SKM-1 treated with dmso at 0.1 percent for 144 hours (cell line): ENCODE measurements around the gene ZNF791.
"Not testable (repeated sequence)": the region's sequence is repeated elsewhere in the genome, so short reads cannot be mapped to it uniquely, and the experiment has no call there.

ENCODE experiments used
- DNase-seq: peaks from one replicate; lab custom pipeline; 2025; ENCODE audit not compliant: unreplicated experiment; lab: John Stamatoyannopoulos, UW

The ZNF791 gene

GRCh38 chr19:12628040-12629022 lies 17.6 kb downstream of the ZNF791 start:
- no peak for DNase-seq

DNA sequence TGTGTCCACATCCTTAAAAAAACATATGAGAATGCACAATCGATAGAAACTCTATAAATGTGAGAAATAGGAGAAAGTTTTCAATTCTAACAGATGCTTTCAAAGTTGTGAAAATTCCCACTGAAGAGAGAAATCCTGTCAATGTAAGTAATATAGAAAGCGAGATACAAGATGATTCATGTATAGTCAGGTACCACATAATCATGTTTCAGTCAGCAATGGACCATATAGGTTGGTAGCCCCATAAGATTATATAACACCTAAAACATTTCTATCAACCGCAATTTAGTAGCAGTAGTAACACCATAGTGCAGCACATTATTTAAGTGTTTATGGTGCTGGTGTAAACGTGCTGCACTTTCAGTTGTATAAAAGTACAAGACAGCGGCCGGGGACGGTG lies 18.5 kb downstream of the ZNF791 start:
- DNase-seq = no peak

GRCh38 chr19:12636631-12637030 lies 25.9 kb downstream of the ZNF791 start:
- DNase-seq = no peak

DNA sequence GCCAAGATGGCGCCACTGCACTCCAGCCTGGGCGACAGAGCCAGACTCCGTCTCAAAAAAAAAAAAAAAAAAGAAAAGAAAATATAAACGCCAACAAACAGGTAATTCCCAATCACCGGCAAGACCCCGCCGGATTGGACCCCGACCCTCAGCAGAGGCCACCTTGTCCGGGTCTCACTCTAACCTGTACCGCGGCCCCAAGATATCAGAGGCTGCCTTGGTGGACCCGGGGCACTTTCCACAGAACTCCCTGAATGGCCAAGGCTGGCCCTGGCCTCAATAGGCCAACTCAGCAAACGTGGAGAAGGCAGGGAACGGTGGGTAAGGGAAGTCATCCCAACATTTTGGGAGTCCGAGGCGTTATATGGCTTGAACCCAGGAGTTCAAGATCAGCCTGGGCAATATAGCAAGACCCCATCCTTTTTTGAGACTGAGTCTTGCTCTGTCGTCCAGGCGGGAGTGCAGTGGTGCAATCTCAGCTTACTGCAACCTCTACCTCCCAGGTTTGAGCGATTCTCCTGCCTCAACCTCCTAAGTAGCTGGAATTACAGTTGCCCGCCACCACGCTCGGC lies 28.0 kb downstream of the ZNF791 start:
- DNase-seq = no peak

DNA sequence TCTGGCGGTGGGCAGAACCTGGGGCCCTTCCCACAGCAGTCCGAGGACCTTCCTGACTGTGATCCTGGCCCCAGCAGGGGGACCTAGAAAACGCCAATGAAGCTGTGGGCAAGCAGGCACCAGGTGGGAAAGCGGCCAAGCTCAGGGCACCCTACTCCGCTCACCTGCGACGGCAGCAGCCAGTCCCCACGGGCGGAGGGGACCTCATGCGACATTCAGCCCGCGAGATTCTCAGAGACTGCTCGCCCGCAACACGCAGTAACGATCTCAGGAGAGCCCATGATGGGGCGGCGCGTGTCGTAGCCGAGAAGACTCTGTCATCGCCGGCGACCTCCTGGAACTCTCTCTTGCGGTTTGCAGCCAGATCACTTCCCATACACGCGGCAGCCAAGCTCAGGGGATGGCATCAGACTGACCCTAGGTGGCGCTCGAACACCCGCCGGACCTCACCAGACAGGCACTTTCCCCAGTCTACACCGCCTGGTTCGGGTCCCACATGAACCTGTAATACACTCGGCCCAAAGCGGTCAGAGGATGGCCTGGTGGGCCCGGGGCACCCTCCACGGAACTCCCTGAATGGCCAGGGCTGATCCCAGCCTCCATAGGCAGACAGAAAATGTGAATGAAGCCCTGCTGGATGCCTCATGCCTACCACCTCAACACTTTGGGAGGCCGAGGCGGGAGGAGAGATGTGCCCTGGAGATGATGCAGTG lies 29.3 kb downstream of the ZNF791 start:
- peak; percentile 81 for DNase-seq

- DNase-seq = no peak
Measured at GRCh38 chr19:12641456-12641855, 30.7 kb downstream of the ZNF791 start.

- no peak for DNase-seq
Measured at GRCh38 chr19:12642506-12642905, 31.8 kb downstream of the ZNF791 start.

DNA sequence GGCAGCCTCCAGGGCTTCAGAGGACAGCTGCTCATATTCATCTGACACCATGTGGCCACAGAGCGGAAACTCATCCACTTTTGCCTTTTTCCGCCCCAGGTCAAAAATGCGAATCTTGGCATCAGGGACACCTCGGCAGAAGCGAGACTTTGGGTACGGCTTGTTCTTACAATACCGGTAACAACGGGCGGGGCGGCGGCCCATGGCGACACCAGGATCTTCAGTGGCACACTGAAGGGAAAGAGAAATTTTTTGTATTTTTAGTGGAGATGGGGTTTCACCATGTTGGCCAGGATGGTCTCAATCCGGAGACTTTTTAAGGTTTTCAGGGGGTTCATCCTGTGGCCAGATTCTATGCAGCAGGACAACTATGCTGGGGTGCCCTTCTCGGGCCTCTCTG lies 33.0 kb downstream of the ZNF791 start:
- DNase-seq = not testable (repeated sequence)

GRCh38 chr19:12646551-12646950 lies 35.8 kb downstream of the ZNF791 start:
- DNase-seq = no peak

DNA sequence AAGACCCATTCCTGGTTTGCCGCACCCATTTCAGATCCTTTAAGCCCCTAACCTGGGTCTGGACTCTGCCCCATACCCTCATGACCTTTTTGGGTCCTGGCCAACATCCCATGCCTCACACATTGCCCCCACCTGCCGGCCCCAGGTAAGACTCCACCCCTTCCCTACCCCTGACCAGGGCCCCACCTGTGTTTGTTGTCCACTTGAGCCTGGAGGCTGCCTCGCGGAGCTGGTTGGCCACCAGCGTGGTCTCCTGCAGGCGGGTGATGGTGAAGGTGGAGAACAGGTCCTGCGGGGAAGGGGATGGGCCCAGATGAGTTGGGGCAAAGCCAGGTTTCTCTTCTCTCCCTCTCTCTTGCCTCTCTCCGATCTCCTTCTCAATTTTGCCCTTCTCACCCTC lies 36.3 kb downstream of the ZNF791 start:
- DNase-seq = no peak

- no peak for DNase-seq
Measured at GRCh38 chr19:12647490-12648071, 36.9 kb downstream of the ZNF791 start.

DNA sequence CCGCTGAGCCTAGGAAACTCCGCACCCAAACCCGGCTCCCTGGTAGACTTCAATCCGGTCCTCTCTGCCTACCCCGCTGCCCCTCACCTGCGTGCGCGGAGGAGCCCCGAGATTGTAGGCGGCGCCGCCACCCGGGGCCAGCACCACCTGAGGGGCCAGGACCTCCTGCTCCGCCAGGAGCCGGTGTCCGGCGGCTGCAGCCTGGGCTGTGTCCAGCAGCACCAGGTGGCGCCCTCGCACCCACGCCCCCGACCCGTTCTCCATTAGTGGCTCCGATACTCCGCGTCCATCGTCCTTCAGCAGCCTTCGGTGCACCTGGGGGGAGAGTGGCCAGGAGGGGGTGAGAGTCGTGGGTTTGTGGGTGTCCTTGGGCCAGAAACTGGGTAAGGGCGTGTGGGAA lies 37.4 kb downstream of the ZNF791 start:
- DNase-seq = no peak

DNA sequence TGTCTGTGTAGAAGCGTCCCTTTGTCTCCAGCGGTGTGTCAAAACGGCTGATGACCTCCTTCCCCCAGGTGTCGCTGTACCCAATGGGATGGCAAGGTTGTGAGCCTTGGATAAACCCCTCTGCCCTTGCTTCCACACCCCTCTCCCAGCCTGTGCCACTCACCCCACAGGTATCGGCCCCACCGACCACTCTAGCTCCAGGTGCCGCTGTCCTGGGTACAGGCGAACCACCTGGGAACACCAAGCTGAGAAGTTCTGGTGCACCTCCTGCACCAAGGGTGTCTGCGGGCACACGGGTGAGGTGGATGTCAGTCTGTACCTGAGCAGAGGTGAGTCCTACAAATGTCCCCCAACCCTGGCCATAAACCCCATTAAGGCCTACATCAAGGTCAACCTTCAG lies 39.2 kb downstream of the ZNF791 start:
- no peak for DNase-seq

- DNase-seq = no peak
Measured at GRCh38 chr19:12652219-12652618, 41.5 kb downstream of the ZNF791 start.

DNA sequence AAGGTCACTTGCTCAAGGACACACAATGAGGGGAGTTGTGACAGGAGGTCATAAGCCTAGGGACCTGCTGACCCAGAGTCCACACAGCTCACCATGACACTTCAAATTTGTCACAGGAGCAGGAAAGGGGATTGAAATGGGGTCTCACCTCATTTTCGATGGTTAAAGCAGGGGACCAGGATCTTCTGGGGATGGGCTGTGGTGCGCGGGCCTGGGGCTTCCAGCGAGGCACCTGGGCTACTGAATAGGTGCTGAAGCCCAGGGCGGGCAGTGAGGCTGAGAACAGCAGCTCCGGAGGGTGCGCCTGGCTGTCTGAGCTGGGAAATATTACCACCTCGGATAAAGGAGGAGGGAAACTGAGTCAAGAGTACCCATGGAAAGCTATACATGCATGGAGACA lies 44.8 kb downstream of the ZNF791 start:
- DNase-seq = no peak

- no peak for DNase-seq
Measured at GRCh38 chr19:12656899-12657571, 46.3 kb downstream of the ZNF791 start.

DNA sequence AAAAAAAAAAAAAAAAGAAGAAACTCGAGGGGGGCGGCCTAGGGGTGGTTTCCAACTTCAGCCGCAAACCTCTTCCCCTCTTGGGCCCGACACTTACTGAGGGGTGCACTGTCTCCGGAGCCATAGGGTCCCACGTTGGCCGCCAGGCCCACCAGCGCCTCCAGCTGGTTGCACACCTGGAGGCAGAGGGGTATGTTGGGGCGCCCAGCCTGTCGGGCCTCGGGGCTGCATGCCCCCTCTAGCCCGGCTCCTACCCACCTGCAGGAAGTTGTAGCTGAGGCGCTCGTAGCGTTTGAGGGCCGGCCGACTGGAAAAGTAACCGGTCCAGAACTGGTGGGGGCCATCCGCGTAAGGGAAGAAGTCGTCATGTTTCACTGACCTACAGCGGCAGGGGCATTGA lies 47.2 kb downstream of the ZNF791 start:
- DNase-seq = no peak

DNA sequence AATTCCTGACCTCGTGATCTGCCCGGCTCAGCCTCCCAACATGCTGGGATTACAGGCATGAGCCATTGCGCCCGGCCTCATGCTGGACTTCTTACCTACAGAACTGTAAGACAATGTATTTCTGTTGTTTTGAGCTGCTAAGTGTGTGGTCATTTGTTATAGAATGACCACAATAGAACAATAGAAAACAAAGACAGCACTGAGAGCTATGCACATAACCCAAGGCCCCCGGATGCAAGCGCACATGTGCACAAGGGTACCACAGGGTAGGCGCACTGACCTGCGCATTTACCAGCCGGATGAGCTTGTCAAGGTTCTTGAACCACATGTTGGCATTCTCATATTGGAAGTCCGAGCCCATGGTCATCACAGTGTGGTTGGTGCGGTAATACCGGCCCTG lies 50.3 kb downstream of the ZNF791 start:
- DNase-seq = no peak

DNA sequence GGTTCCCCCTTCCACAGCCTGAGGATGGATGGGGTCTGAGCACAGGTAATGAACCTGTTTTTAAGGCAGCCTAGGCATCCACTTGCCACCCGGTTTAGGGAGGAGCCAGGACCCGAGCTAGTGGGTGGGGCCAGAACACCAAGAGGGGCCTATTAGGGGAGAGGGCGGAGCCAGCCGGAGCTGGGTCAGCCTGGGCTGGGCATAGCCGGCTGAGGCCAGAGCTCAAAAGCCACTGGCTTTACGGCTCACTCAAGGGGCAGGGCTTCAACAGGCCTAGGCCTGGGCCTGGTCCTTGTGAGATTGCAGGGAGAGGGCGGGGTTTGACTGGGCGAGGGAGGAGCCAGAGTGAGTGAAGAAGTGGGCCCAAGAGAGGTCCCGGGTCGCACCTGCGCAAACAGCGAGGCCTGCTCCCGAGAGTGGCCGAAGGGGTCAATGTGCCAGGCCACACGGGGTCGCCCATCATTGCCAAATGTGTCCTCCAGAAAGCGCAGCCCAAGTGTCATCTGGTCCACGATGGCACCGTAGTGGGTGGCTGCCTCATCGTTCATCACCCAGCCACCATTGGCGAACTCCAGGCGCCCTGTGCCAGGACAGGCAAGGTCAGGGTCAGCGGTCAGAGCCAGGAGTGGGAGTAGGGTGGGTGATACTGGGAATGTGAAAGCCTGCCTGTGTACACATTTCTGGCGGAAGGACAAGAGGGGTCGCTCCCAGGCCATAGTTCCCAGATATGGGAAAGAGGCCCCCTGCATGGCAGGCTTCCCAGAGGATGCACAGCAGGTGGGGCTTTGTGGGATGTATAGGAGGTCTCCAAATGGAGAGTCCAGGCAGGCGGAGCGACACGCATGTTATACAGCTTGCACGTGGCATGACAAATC lies 53.9 kb downstream of the ZNF791 start:
- no peak for DNase-seq

- DNase-seq = peak; percentile 94
Measured at GRCh38 chr19:12665281-12665573, 54.5 kb downstream of the ZNF791 start.
